Naive thymus-derived CD4-positive, alpha-beta T cell (primary cell): ENCODE measurements around the gene RND2. TPM values are rescaled to one million over a fixed set of nuclear protein-coding genes. Genes with fewer than 3 reads are reported as not detected.

Source experiments
- ATAC-seq: fragments of 150-1000 bp; cut with Tn5 transposase; 2 replicates; pipeline ENCODE4 v1.10.0; 2021; ENCODE audit warnings: mild to moderate bottlenecking, moderate library complexity
- CTCF ChIA-PET: fragments of 350-600 bp; sonication (Branson Sonifier 250); formaldehyde crosslinking; loops from one replicate; lab custom pipeline; 2021; ENCODE audit warnings: antibody characterized with exemption; lab: Charles Lee
- POLR2A ChIA-PET: fragments of 350-600 bp; sonication (Branson Sonifier 250); formaldehyde crosslinking; loops from one replicate; lab custom pipeline; 2021; ENCODE audit warnings: antibody characterized with exemption, inconsistent platforms; lab: Charles Lee
- DNase-seq, 9 donors: peaks; one replicate each; pipeline versions ENCODE4 v3.0.0 to v3.0.0-alpha.2; 2020 to 2022; ENCODE audit warnings: mixed read lengths in 1 of 9
- H3K27ac ChIP-seq: one replicate; pipeline ENCODE4 v1.7.0; 2013; ENCODE audit warnings: mild to moderate bottlenecking, low read depth, low read length, moderate library complexity
- H3K27me3 ChIP-seq, 2 donors: one replicate each; pipeline ENCODE4 v1.7.0; 2013; ENCODE audit warnings: low read length in 2 of 2, mild to moderate bottlenecking in 2 of 2, moderate library complexity in 2 of 2; ENCODE audit not compliant: control insufficient read depth in 2 of 2, insufficient read depth in 2 of 2
- H3K36me3 ChIP-seq, 3 experiments: 1 replicate in 2 of 3; 2 replicates in 1 of 3; pipeline ENCODE4 v1.7.0; 2013; ENCODE audit warnings: low read length in 3 of 3, mild to moderate bottlenecking in 3 of 3, moderate library complexity in 1 of 3; ENCODE audit not compliant: insufficient read depth in 3 of 3, control insufficient read depth in 2 of 3
- H3K4me1 ChIP-seq, 2 donors: one replicate each; pipeline ENCODE4 v1.7.0; 2013; ENCODE audit warnings: low read length in 2 of 2, mild to moderate bottlenecking in 2 of 2, moderate library complexity in 1 of 2; ENCODE audit not compliant: control insufficient read depth in 2 of 2, insufficient read depth in 2 of 2
- H3K4me3 ChIP-seq: 2 replicates; pipeline ENCODE4 v1.7.0; 2013; ENCODE audit warnings: mild to moderate bottlenecking, low read length
- H3K9me3 ChIP-seq, 3 experiments: 1 replicate in 2 of 3; 2 replicates in 1 of 3; pipeline ENCODE4 v1.7.0; 2013; ENCODE audit warnings: low read length in 3 of 3; ENCODE audit not compliant: control insufficient read depth in 2 of 3
- H3K27ac Mint-ChIP-seq, 9 donors: one replicate each; pipeline ENCODE4 v1.8.0; 2020 to 2022; ENCODE audit warnings: mixed read lengths in 9 of 9, mild to moderate bottlenecking in 8 of 9, moderate library complexity in 5 of 9, inconsistent platforms in 2 of 9
- H3K27me3 Mint-ChIP-seq, 5 donors: one replicate each; pipeline ENCODE4 v1.8.0; 2021 to 2022; ENCODE audit warnings: mixed read lengths in 5 of 5, mild to moderate bottlenecking in 1 of 5
- H3K36me3 Mint-ChIP-seq, 5 donors: one replicate each; pipeline ENCODE4 v1.8.0; 2020 to 2022; ENCODE audit warnings: mixed read lengths in 5 of 5, mild to moderate bottlenecking in 3 of 5, inconsistent platforms in 1 of 5
- H3K4me1 Mint-ChIP-seq, 7 donors: one replicate each; pipeline ENCODE4 v1.8.0; 2020 to 2022; ENCODE audit warnings: mixed read lengths in 7 of 7, mild to moderate bottlenecking in 3 of 7, inconsistent platforms in 1 of 7
- H3K4me3 Mint-ChIP-seq, 10 donors: one replicate each; pipeline ENCODE4 v1.8.0; 2020 to 2022; ENCODE audit warnings: mild to moderate bottlenecking in 10 of 10, mixed read lengths in 10 of 10, moderate library complexity in 6 of 10, inconsistent platforms in 2 of 10
- H3K9me3 Mint-ChIP-seq, 11 donors: one replicate each; pipeline ENCODE4 v1.8.0; 2020 to 2022; ENCODE audit warnings: mixed read lengths in 11 of 11, mild to moderate bottlenecking in 4 of 11, inconsistent platforms in 1 of 11, moderate library complexity in 1 of 11
- intact Hi-C, 2 donors: fragments of 100-400 bp; cut with micrococcal nuclease; formaldehyde crosslinking; loops; one replicate each; pipeline ENCODE4 v1.15.1; 2023
- polyA plus RNA-seq, 2 donors: library from polyadenylated mRNA; unstranded; fragments of 300-500 nt; fragmentation: Illumina TruSeq; gene quantifications; one replicate each; pipeline ENCODE4 v1.2.3, GENCODE V29; 2021
- total RNA-seq, 6 experiments: library from RNA in 5 of 6; stranded (reverse) in 5 of 6; gene quantifications; 1 replicate in 5 of 6; 2 replicates in 1 of 6; pipeline ENCODE4 v1.2.3 and lab custom pipeline; 2021 to 2026

The RND2 gene
- total and polyA plus RNA-seq, 7 experiments from 2014 or later: 0.08 to 0.74 (median 0.33) TPM; not detected in 1

- intact Hi-C loops: no loop called here
- peaks cover 0 to 5% (median 0%) of the 10 kb centered on the region in 5 donors for H3K36me3 Mint-ChIP-seq
- Histone ChIP-seq H3K9me3 (no peaks in the 10 kb centered on the region), H3K4me1 (no peaks in the 10 kb centered on the region), H3K27me3 (no peaks in the 10 kb centered on the region), H3K36me3 (no peaks in the 10 kb centered on the region), H3K4me3 (no peak overlapping the region), H3K27ac (no peak overlapping the region)
- ChIA-PET POLR2A (no interaction called here), CTCF (no interaction called here)
- no peaks in the 10 kb centered on the region for H3K9me3 Mint-ChIP-seq
- H3K27ac Mint-ChIP-seq: no peak overlapping the region
- no peak for ATAC-seq
- no peak overlapping the region for H3K4me3 Mint-ChIP-seq
- no peaks in the 10 kb centered on the region for H3K4me1 Mint-ChIP-seq
- H3K27me3 Mint-ChIP-seq: no peaks in the 10 kb centered on the region
- DNase-seq: no peak
Measured at GRCh38 chr17:43079641-43080302, 54.7 kb downstream of the RND2 start.

Other genes with a start within 250 kb of the RND2 start
- under 1 TPM; 0.10 to 0.51 (median 0.24) TPM for gene WNK4, start 244.6 kb upstream of the RND2 start, total RNA-seq
- not detected for gene WNK4, start 244.6 kb upstream of the RND2 start, polyA plus RNA-seq
- 10 to 100 TPM in 4 of 5 experiments, 1 to 10 TPM in 1; 7.6 to 48.1 (median 27.6) TPM for gene COA3, start 226.5 kb upstream of the RND2 start, total RNA-seq
- 100 to 1,000 TPM; 108 to 118 TPM for gene COA3, start 226.5 kb upstream of the RND2 start, polyA plus RNA-seq
- not detected for gene CNTD1, start 226.4 kb upstream of the RND2 start, total RNA-seq
- gene CNTD1, start 226.4 kb upstream of the RND2 start, polyA plus RNA-seq: under 1 TPM; 0.24 to 0.32 TPM
- 100 to 1,000 TPM in 3 of 5 experiments, 10 to 100 TPM in 2; 84.7 to 130 (median 107) TPM for gene BECN1, start 200.9 kb upstream of the RND2 start, total RNA-seq
- gene BECN1, start 200.9 kb upstream of the RND2 start, polyA plus RNA-seq: 100 to 1,000 TPM; 111 to 124 TPM
- 100 to 1,000 TPM in 1 of 5 experiments, 10 to 100 TPM in 4; 53.8 to 116 (median 65.9) TPM for gene PSME3, start 191.8 kb upstream of the RND2 start, total RNA-seq
- 100 to 1,000 TPM; 109 to 116 TPM for gene PSME3, start 191.8 kb upstream of the RND2 start, polyA plus RNA-seq
- 1 to 10 TPM; 3.0 to 3.5 (median 3.2) TPM for gene AOC2, start 180.7 kb upstream of the RND2 start, total RNA-seq
- not detected for gene AOC2, start 180.7 kb upstream of the RND2 start, polyA plus RNA-seq
- 1 to 10 TPM in 4 of 5 experiments, under 1 TPM in 1; 0.98 to 2.0 (median 1.1) TPM for gene AOC3, start 174.0 kb upstream of the RND2 start, total RNA-seq
- not detected for gene AOC3, start 174.0 kb upstream of the RND2 start, polyA plus RNA-seq
- not detected for gene G6PC1, start 124.4 kb upstream of the RND2 start, total RNA-seq
- gene G6PC1, start 124.4 kb upstream of the RND2 start, polyA plus RNA-seq: not detected
- 10 to 100 TPM; 46.5 to 86.7 (median 56.6) TPM for gene AARSD1, start 60.8 kb upstream of the RND2 start, total RNA-seq
- 10 to 100 TPM; 45.2 to 48.5 TPM for gene AARSD1, start 60.8 kb upstream of the RND2 start, polyA plus RNA-seq
- under 1 TPM in 2 of 5 experiments, not detected in 3; 0.69 to 0.94 TPM for gene PTGES3L, start 45.2 kb upstream of the RND2 start, total RNA-seq
- not detected for gene PTGES3L, start 45.2 kb upstream of the RND2 start, polyA plus RNA-seq
- gene RUNDC1, start 44.7 kb upstream of the RND2 start, total RNA-seq: 10 to 100 TPM; 12.2 to 21.4 (median 19.4) TPM
- gene RUNDC1, start 44.7 kb upstream of the RND2 start, polyA plus RNA-seq: 10 to 100 TPM; 13.2 to 17.0 TPM
- 1,000 to 10,000 TPM in 4 of 5 experiments, 100 to 1,000 TPM in 1; 951 to 1,861 (median 1,662) TPM for gene RPL27, start 26.8 kb upstream of the RND2 start, total RNA-seq
- 1,000 to 10,000 TPM; 2,130 to 2,713 TPM for gene RPL27, start 26.8 kb upstream of the RND2 start, polyA plus RNA-seq
- 100 to 1,000 TPM in 1 of 5 experiments, 10 to 100 TPM in 4; 23.5 to 145 (median 32.1) TPM for gene IFI35, start 18.4 kb upstream of the RND2 start, total RNA-seq
- 10 to 100 TPM; 49.8 to 50.6 TPM for gene IFI35, start 18.4 kb upstream of the RND2 start, polyA plus RNA-seq
- 10 to 100 TPM; 12.8 to 50.9 (median 34.9) TPM for gene VAT1, start 2.8 kb upstream of the RND2 start, total RNA-seq
- gene VAT1, start 2.8 kb upstream of the RND2 start, polyA plus RNA-seq: 10 to 100 TPM; 34.9 to 52.3 TPM
- 10 to 100 TPM in 1 of 5 experiments, 1 to 10 TPM in 4; 2.6 to 54.1 (median 5.4) TPM for gene BRCA1, start 100.1 kb downstream of the RND2 start, total RNA-seq
- 1 to 10 TPM; 1.1 to 3.0 TPM for gene BRCA1, start 100.1 kb downstream of the RND2 start, polyA plus RNA-seq
- gene NBR1, start 146.0 kb downstream of the RND2 start, total RNA-seq: 10 to 100 TPM; 44.6 to 83.0 (median 64.3) TPM
- 10 to 100 TPM; 72.2 to 93.2 TPM for gene NBR1, start 146.0 kb downstream of the RND2 start, polyA plus RNA-seq
- gene TMEM106A, start 186.6 kb downstream of the RND2 start, total RNA-seq: 10 to 100 TPM; 10.4 to 20.7 (median 13.9) TPM
- 1 to 10 TPM; 1.6 to 6.6 TPM for gene TMEM106A, start 186.6 kb downstream of the RND2 start, polyA plus RNA-seq
- gene CCDC200, start 203.4 kb downstream of the RND2 start, total RNA-seq: 1 to 10 TPM in 2 of 5 experiments, under 1 TPM in 1, not detected in 2; 0.72 to 2.0 (median 1.7) TPM
- 1 to 10 TPM in 1 of 2 donors, not detected in 1; 1.3 TPM for gene CCDC200, start 203.4 kb downstream of the RND2 start, polyA plus RNA-seq
- gene RNU2-1, start 208.7 kb downstream of the RND2 start, total RNA-seq: 1,000 to 10,000 TPM; 2,629 to 6,823 (median 3,564) TPM
- not detected for gene RNU2-1, start 208.7 kb downstream of the RND2 start, polyA plus RNA-seq